GM12878 (cell line): ENCODE data around the gene SETD6.

ENCODE experiments used
- BCL11A ChIP-seq: IDR thresholded peaks from 2 replicates; pipeline ENCODE4 v1.6.1; 2011; ENCODE audit warnings: low read depth, low read length
- DPF2 ChIP-seq: fragments of 450-650 bp; IDR thresholded peaks from 2 replicates; pipeline ENCODE4 v1.6.1; 2017; ENCODE audit warnings: mild to moderate bottlenecking
- EED ChIP-seq: sonication (generic); IDR thresholded peaks from 2 replicates; pipeline ENCODE4 v1.6.1; 2016; ENCODE audit warnings: antibody characterized with exemption, low read depth
- ESRRA ChIP-seq: IDR thresholded peaks from 2 replicates; pipeline ENCODE4 v1.6.1; 2012; ENCODE audit warnings: mild to moderate bottlenecking, low read length, improper control_type of control experiment
- PML ChIP-seq: IDR thresholded peaks from 2 replicates; pipeline ENCODE4 v1.6.1; 2012; ENCODE audit warnings: low read length, inconsistent platforms
- SREBF2 ChIP-seq: IDR thresholded peaks from 2 replicates; pipeline ENCODE4 v1.6.1; 2012; ENCODE audit warnings: mild to moderate bottlenecking, low read length
- YBX1 ChIP-seq: fragments of 450-650 bp; IDR thresholded peaks from 2 replicates; pipeline ENCODE4 v1.6.1; 2016; ENCODE audit warnings: antibody characterized with exemption
- ZNF384 ChIP-seq: IDR thresholded peaks from 2 replicates; pipeline ENCODE4 v1.6.1; 2012; ENCODE audit warnings: low read depth, mild to moderate bottlenecking, low read length, improper control_type of control experiment, borderline replicate concordance
- TF ChIP-seq, protein P1 (sequence below): fragments of 450-650 bp; formaldehyde crosslinking; IDR thresholded peaks from 2 replicates; pipeline ENCODE4 v1.4.0; 2020; ENCODE audit warnings: mild to moderate bottlenecking, moderate library complexity
- TF ChIP-seq, protein P2 (sequence below), 3 experiments: IDR thresholded peaks in 2 of 3; conservative IDR thresholded peaks in 1 of 3; 2 replicates each; pipeline ENCODE4 v1.5.1; 2011; ENCODE audit warnings: low read depth in 3 of 3, low read length in 3 of 3, mild to moderate bottlenecking in 3 of 3, control low read depth in 2 of 3, moderate library complexity in 2 of 3, inconsistent platforms in 1 of 3, mixed read lengths in 1 of 3; ENCODE audit not compliant: control insufficient read depth in 2 of 3, insufficient read depth in 1 of 3; ENCODE audit errors: extremely low read depth in 1 of 3
- TF ChIP-seq, protein P3 (sequence below): fragments of 450-650 bp; IDR thresholded peaks from 2 replicates; pipeline ENCODE4 v1.6.1; 2017; ENCODE audit warnings: mild to moderate bottlenecking, moderate library complexity
- TF ChIP-seq, protein P4 (sequence below): fragments of 450-650 bp; IDR thresholded peaks from 2 replicates; pipeline ENCODE4 v1.6.1; 2017; ENCODE audit warnings: mild to moderate bottlenecking, moderate library complexity

DNA sequence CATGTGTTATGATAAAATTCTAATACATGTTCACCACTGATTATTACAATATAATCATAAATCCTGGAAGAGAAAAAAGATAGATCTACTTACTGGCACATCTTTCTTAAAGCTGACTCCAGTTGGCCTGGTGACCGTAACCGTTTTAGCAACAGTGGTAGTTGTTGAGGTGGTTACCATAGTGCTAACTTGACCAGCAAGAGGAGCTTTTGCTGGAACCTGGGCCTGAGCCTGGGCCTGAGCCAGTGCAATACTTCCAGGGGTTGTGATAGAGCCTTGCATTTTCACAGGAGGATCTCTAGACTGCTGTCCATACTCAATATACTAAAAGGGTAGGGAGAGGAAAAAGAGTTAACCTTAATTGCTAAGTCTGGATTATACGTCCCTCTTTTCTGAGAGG, 36.2 kb downstream of the SETD6 start:
- TF ChIP-seq YBX1 (no peak), ZNF384 (no peak), SREBF2 (no peak), EED (no peak), DPF2 (no peak), ESRRA (no peak), BCL11A (no peak), PML (no peak)
- TF ChIP-seq, protein P1, sequence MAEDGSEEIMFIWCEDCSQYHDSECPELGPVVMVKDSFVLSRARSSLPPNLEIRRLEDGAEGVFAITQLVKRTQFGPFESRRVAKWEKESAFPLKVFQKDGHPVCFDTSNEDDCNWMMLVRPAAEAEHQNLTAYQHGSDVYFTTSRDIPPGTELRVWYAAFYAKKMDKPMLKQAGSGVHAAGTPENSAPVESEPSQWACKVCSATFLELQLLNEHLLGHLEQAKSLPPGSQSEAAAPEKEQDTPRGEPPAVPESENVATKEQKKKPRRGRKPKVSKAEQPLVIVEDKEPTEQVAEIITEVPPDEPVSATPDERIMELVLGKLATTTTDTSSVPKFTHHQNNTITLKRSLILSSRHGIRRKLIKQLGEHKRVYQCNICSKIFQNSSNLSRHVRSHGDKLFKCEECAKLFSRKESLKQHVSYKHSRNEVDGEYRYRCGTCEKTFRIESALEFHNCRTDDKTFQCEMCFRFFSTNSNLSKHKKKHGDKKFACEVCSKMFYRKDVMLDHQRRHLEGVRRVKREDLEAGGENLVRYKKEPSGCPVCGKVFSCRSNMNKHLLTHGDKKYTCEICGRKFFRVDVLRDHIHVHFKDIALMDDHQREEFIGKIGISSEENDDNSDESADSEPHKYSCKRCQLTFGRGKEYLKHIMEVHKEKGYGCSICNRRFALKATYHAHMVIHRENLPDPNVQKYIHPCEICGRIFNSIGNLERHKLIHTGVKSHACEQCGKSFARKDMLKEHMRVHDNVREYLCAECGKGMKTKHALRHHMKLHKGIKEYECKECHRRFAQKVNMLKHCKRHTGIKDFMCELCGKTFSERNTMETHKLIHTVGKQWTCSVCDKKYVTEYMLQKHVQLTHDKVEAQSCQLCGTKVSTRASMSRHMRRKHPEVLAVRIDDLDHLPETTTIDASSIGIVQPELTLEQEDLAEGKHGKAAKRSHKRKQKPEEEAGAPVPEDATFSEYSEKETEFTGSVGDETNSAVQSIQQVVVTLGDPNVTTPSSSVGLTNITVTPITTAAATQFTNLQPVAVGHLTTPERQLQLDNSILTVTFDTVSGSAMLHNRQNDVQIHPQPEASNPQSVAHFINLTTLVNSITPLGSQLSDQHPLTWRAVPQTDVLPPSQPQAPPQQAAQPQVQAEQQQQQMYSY (CRISPR knock-in tag) = no peak
- TF ChIP-seq, protein P2, sequence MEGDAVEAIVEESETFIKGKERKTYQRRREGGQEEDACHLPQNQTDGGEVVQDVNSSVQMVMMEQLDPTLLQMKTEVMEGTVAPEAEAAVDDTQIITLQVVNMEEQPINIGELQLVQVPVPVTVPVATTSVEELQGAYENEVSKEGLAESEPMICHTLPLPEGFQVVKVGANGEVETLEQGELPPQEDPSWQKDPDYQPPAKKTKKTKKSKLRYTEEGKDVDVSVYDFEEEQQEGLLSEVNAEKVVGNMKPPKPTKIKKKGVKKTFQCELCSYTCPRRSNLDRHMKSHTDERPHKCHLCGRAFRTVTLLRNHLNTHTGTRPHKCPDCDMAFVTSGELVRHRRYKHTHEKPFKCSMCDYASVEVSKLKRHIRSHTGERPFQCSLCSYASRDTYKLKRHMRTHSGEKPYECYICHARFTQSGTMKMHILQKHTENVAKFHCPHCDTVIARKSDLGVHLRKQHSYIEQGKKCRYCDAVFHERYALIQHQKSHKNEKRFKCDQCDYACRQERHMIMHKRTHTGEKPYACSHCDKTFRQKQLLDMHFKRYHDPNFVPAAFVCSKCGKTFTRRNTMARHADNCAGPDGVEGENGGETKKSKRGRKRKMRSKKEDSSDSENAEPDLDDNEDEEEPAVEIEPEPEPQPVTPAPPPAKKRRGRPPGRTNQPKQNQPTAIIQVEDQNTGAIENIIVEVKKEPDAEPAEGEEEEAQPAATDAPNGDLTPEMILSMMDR (IDR thresholded peaks at IDR 0.05 in 2 of 3, conservative IDR thresholded peaks at IDR 0.05 in 1 of 3; ENCODE audit: control insufficient read depth in 2 of 3, extremely low read depth in 1 of 3, insufficient read depth in 1 of 3, low read depth in 3 of 3, low read length in 3 of 3) = no peak
- TF ChIP-seq, protein P3, sequence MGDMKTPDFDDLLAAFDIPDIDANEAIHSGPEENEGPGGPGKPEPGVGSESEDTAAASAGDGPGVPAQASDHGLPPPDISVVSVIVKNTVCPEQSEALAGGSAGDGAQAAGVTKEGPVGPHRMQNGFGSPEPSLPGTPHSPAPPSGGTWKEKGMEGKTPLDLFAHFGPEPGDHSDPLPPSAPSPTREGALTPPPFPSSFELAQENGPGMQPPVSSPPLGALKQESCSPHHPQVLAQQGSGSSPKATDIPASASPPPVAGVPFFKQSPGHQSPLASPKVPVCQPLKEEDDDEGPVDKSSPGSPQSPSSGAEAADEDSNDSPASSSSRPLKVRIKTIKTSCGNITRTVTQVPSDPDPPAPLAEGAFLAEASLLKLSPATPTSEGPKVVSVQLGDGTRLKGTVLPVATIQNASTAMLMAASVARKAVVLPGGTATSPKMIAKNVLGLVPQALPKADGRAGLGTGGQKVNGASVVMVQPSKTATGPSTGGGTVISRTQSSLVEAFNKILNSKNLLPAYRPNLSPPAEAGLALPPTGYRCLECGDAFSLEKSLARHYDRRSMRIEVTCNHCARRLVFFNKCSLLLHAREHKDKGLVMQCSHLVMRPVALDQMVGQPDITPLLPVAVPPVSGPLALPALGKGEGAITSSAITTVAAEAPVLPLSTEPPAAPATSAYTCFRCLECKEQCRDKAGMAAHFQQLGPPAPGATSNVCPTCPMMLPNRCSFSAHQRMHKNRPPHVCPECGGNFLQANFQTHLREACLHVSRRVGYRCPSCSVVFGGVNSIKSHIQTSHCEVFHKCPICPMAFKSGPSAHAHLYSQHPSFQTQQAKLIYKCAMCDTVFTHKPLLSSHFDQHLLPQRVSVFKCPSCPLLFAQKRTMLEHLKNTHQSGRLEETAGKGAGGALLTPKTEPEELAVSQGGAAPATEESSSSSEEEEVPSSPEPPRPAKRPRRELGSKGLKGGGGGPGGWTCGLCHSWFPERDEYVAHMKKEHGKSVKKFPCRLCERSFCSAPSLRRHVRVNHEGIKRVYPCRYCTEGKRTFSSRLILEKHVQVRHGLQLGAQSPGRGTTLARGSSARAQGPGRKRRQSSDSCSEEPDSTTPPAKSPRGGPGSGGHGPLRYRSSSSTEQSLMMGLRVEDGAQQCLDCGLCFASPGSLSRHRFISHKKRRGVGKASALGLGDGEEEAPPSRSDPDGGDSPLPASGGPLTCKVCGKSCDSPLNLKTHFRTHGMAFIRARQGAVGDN = no peak
- TF ChIP-seq, protein P4, sequence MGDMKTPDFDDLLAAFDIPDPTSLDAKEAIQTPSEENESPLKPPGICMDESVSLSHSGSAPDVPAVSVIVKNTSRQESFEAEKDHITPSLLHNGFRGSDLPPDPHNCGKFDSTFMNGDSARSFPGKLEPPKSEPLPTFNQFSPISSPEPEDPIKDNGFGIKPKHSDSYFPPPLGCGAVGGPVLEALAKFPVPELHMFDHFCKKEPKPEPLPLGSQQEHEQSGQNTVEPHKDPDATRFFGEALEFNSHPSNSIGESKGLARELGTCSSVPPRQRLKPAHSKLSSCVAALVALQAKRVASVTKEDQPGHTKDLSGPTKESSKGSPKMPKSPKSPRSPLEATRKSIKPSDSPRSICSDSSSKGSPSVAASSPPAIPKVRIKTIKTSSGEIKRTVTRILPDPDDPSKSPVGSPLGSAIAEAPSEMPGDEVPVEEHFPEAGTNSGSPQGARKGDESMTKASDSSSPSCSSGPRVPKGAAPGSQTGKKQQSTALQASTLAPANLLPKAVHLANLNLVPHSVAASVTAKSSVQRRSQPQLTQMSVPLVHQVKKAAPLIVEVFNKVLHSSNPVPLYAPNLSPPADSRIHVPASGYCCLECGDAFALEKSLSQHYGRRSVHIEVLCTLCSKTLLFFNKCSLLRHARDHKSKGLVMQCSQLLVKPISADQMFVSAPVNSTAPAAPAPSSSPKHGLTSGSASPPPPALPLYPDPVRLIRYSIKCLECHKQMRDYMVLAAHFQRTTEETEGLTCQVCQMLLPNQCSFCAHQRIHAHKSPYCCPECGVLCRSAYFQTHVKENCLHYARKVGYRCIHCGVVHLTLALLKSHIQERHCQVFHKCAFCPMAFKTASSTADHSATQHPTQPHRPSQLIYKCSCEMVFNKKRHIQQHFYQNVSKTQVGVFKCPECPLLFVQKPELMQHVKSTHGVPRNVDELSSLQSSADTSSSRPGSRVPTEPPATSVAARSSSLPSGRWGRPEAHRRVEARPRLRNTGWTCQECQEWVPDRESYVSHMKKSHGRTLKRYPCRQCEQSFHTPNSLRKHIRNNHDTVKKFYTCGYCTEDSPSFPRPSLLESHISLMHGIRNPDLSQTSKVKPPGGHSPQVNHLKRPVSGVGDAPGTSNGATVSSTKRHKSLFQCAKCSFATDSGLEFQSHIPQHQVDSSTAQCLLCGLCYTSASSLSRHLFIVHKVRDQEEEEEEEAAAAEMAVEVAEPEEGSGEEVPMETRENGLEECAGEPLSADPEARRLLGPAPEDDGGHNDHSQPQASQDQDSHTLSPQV = no peak
